ENCODE measurements around the gene SESN2.

DNA sequence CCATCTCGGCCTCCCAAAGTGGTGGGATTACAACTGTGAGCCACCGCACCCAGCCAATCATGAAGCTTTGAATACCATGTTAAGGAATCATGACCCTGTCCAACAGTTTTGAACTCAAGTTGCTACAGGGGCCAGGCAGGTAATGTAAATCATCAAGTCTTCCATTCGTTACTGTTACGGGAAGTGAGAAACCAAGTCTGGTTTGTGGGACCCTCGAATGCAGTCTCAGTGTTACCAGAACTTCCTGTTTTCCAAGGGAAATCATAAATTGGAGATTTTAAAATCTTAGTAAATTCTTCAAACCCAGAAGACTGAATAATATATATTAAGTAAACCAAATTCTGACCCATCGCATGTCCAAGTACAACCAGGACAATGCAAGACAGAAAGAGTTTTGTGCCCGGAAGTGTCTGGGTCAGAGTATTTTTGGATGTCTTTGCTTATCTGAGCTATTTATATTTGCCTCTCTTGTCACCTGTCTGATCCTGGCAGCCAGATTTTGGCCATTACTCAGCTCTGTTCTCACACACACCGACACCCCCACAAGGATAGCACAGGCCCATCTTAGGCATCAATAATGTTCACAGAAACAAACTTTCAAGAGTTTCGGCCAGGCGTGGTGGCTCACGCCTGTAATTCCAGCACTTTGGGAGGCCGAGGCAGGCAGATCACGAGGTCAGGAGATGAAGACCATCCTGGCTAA lies 14.6 kb upstream of the SESN2 start:
- no peak for TF ChIP-seq CTCF (conservative IDR thresholded peaks at IDR 0.05; ENCODE audit: low read depth, low read length)
- no peak for TF ChIP-seq EZH2 (IDR thresholded peaks at IDR 0.05; ENCODE audit: low read length, unreplicated experiment)
- TF ChIP-seq EZH2phosphoT487 (IDR thresholded peaks at IDR 0.05; ENCODE audit: borderline replicate concordance, low read length), result no peak
